Subcutaneous adipose tissue (tissue), 4 donors: Measurements from ENCODE around the gene CFAP46. TPM values are rescaled to one million over a fixed set of nuclear protein-coding genes. Genes with fewer than 3 reads are reported as not detected.

Source experiments
- total RNA-seq, 4 donors: library from RNA; depleted of rRNA; stranded (reverse); fragments of >200 nt; gene quantifications; one replicate each; pipeline ENCODE4 v1.1.0, GENCODE V29; 2016
- TF ChIP-seq, protein P1 (sequence below): fragments of 450-650 bp; IDR thresholded peaks from one replicate; pipeline ENCODE4 v1.5.1; 2016; ENCODE audit warnings: low read depth, mild to moderate bottlenecking, control low read depth, antibody characterized with exemption, moderate library complexity

The CFAP46 gene
- total RNA-seq, 4 donors from 2014 or later = not detected

DNA sequence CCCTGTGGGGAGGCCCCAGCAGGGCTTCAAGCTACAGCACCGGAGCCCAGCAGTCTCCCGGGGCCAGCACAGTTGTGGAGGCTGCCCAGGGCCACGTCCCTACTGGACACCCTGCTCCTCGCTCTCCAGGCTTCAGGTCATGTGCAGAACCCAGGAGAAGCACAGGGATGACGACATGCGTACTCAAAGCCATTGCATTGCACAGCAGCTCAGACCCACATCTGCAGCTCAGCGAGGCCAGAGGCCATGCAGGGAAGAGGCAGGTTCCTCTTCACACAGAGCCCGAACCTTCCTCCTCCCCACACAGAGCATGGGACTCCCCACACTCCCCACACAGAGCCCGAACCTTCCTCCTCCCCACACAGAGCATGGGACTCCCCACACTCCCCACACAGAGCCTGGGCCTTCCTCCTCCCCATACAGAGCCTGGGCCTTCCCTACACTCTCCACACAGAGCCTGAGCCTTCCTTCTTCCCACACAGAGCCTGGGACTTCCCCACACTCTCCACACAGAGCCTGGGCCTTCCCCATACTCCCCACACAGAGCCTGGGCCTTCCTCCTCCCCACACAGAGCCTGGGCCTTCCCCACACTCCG, 12.3 kb downstream of the CFAP46 start:
- TF ChIP-seq, protein P1, sequence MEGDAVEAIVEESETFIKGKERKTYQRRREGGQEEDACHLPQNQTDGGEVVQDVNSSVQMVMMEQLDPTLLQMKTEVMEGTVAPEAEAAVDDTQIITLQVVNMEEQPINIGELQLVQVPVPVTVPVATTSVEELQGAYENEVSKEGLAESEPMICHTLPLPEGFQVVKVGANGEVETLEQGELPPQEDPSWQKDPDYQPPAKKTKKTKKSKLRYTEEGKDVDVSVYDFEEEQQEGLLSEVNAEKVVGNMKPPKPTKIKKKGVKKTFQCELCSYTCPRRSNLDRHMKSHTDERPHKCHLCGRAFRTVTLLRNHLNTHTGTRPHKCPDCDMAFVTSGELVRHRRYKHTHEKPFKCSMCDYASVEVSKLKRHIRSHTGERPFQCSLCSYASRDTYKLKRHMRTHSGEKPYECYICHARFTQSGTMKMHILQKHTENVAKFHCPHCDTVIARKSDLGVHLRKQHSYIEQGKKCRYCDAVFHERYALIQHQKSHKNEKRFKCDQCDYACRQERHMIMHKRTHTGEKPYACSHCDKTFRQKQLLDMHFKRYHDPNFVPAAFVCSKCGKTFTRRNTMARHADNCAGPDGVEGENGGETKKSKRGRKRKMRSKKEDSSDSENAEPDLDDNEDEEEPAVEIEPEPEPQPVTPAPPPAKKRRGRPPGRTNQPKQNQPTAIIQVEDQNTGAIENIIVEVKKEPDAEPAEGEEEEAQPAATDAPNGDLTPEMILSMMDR = no peak

DNA sequence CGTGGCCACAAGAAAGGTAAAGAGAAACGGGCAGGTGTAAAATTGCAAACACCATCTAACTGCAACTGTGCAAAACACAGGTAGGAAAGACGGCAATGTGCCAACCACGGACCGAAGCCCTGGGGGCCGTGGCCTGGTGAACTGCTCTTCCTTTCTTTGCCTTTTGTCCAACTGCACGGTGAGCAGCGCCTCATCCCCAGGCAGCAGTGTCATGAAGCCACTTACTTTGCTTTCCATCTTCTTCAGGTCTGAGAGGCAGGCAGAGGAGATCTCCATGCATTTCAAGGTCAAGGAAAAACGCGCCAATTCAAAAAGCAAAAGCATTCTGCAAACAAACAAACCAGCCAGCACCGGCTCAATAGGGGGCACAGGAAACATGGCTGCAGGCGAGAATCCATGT, 12.9 kb downstream of the CFAP46 start:
- TF ChIP-seq, protein P1 = no peak

DNA sequence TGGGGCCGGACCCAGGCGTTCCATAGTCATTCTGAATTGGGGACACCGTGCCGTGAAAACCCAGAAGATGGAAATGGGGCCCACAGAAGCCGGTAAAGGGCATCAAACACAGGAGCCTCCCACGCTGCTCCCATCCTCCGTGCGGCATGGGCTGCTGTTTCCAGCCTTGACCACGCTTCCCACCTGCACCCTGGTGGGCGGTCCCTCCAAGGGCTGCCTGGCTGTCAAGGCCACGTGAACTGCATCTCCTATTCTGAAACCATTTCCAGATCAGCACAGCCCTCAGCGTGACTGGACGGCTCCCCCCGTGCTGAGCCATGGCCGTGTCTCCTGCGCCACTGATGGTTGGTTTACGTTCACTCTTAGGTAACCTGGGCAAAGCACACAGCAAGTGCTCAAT, 14.1 kb downstream of the CFAP46 start:
- TF ChIP-seq, protein P1 = no peak

DNA sequence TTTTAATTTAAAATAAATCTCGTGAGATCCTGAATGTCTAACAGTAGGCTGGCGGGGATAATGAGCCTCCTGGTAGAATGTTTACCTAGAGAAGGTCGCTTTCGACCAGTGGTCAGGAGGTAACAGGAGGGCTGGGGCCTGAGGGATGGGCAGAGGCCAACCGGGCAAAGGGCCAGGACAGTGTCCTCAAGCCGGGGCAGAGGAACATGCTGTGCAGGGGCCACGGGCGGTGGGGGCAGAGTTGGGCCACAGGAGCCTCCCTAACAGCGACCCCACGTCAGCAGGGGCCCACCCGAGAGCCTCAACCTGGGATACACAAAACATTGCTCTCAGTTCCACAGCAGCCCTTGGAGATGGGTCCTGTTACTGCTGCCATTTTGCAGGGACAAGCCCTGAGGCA, 14.5 kb downstream of the CFAP46 start:
- TF ChIP-seq, protein P1 = no peak

DNA sequence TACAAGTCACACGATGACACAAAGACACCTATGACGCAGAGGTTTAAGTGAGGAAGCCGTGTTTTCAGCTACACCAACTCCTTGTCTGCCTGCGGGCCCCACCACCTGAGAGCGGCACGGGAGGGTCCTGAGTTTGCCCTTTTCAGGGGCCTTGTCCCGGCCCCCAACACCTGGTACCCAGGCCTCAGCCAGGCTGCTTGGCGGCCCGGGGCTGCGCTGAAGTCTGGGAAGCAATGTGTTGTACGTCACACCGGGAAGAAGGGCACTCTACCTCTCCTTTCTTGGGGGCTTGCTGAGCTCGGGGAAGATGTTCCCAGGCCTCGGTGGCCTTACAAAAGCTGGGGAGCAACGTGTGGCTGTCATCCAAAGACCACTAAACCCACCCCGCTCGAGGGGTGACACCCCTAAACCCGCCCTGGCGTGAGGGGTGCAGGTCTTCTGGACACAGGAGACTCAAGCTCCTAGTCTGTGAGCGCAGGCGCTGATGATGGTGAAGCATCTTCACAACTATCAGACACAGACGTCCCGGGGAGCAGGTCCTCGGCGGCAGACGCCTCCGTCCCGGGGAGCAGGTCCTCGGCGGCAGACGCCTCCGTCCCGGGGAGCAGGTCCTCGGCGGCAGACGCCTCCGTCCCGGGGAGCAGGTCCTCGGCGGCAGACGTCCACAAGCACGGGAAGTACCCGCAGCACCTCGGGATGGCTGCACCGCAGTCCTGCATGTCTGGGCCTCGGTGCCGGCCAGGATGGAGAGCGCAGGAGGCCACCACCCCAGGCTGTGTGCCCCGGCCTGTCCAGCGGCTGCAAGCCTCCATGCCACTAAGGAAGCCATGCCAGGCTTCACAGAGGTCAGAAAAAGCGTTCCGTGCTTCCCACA, 15.4 kb downstream of the CFAP46 start:
- TF ChIP-seq, protein P1 = no peak

DNA sequence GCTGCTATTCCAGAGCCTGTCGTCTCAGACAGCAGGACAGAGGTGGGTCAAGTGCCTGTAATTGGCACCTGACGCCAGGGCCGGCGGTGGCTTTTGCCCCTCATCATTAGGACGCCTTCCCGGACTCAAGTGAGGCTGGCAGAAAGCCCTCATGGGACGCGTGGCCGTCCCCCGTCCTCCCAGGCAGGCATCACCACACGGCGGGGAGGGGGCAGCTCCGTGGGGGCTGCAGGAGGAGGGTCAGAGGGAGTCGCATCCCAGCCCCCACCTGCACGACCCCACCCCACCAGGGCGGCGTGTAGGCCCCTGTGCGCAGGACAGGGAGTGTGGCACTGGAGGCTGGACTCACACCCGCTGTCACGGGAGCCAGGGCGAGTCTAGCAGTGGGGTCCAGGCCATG, 16.3 kb downstream of the CFAP46 start:
- TF ChIP-seq, protein P1 = no peak

DNA sequence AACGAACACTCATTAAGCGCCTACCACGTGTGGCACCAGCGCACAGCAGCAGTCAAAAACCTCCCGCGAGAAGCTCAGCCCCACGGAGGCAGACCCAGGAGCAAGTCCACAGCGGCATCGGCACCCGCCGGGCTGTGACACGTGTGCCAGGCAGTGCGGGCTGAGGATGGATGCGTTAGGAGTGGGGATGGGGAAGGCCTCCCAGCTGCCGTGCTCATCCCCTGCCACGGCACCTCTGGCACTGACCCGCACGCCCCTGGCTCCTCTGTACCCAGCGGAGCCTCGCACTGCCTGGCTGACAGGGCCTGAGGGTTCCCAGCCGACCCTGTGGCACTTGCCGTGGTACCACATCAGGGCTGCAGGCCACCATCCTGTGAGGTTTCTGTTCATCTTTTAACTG, 16.8 kb downstream of the CFAP46 start:
- TF ChIP-seq, protein P1 = no peak
